OCI-LY3 (cell line): Measurements from ENCODE around the gene SNRPF.

Experiments
- H2AFZ ChIP-seq: fragments of 200-600, 300-600 bp; shearing (Covaris generic); 2 replicates; pipeline ENCODE4 v1.6.0; 2014; ENCODE audit warnings: antibody characterized with exemption, low read depth, low read length
- H3K27ac ChIP-seq: fragments of 200-600, 300-600 bp; sonication (generic); 2 replicates; pipeline ENCODE4 v1.5.1; 2014; ENCODE audit warnings: mild to moderate bottlenecking, low read length, moderate library complexity, mixed read lengths
- H3K27me3 ChIP-seq: fragments of 200-600, 300-600 bp; sonication (generic); 2 replicates; pipeline ENCODE4 v1.6.1; 2014; ENCODE audit warnings: low read depth, low read length, mixed read lengths
- H3K36me3 ChIP-seq: fragments of 200-600, 300-600 bp; sonication (generic); replicated peaks from 2 replicates; pipeline ENCODE3; 2014; ENCODE audit warnings: low read depth, low read length, mixed read lengths
- H3K4me1 ChIP-seq: fragments of 300-600, 200-600 bp; sonication (generic); 2 replicates; pipeline ENCODE4 v1.6.1; 2014; ENCODE audit warnings: low read length, mixed read lengths
- H3K4me2 ChIP-seq: fragments of 200-600, 300-600 bp; sonication (generic); 2 replicates; pipeline ENCODE4 v1.6.1; 2014; ENCODE audit warnings: low read length, mixed read lengths
- H3K4me3 ChIP-seq: fragments of 300-600, 200-600 bp; sonication (generic); 2 replicates; pipeline ENCODE4 v1.5.1; 2014; ENCODE audit warnings: antibody characterized with exemption, mild to moderate bottlenecking, low read length, moderate library complexity
- H3K79me2 ChIP-seq: fragments of 300-600, 200-600 bp; shearing (Covaris generic); 2 replicates; pipeline ENCODE4 v1.6.1; 2014; ENCODE audit warnings: mild to moderate bottlenecking, low read length, mixed read lengths
- H3K9ac ChIP-seq: fragments of 300-600, 200-600 bp; shearing (Covaris generic); 2 replicates; pipeline ENCODE4 v1.6.0; 2014; ENCODE audit warnings: mild to moderate bottlenecking, low read length, moderate library complexity
- H3K9me3 ChIP-seq: fragments of 200-600, 300-600 bp; shearing (Covaris generic); 2 replicates; pipeline ENCODE4 v1.6.1; 2014; ENCODE audit warnings: low read length, mixed read lengths; ENCODE audit not compliant: insufficient read depth
- H4K20me1 ChIP-seq: fragments of 200-600, 300-600 bp; sonication (generic); 2 replicates; pipeline ENCODE4 v1.6.1; 2016; ENCODE audit warnings: low read length, mixed read lengths; ENCODE audit not compliant: insufficient read depth
- EZH2phosphoT487 ChIP-seq: fragments of 200-600 bp; shearing (Covaris generic); IDR thresholded peaks from 2 replicates; pipeline ENCODE4 v1.6.1; 2018; ENCODE audit warnings: antibody characterized with exemption, mixed run types, low read depth
- TF ChIP-seq, protein P1 (sequence below): fragments of 200-600, 300-600 bp; sonication (generic); IDR thresholded peaks from 2 replicates; pipeline ENCODE4 v1.5.1; 2014; ENCODE audit warnings: antibody characterized with exemption, low read length, low read depth

The SNRPF gene

DNA sequence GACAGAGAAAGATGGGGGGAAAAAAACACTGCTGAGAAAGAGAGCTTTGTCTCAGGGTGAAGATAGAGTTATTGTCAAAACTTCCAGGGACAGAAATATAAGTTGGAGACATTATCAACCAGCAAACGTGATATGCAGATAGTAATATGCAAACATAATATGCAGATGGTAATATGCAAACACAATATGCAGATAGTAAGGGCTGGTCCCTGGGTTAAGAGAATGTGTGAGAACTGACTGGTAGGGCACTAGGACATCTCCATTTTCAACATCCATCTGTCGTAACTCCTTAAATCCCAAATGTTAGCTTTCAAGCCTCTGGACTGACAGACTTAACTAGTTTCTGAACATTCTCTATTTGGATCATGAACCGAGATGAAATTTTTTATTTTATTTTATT is 32.2 kb downstream of the SNRPF start:
- no peaks in the 10 kb centered on the region for H3K4me1 ChIP-seq
- H3K79me2 ChIP-seq, result no peaks in the 10 kb centered on the region
- H3K9me3 ChIP-seq, result no peaks in the 10 kb centered on the region
- H3K4me3 ChIP-seq, result no peak overlapping the region
- H3K27me3 ChIP-seq, result no peaks in the 10 kb centered on the region
- H3K36me3 ChIP-seq, result no peaks in the 10 kb centered on the region
- H3K9ac ChIP-seq, result no peak overlapping the region
- no peak overlapping the region for H2AFZ ChIP-seq
- TF ChIP-seq EZH2phosphoT487, result no peak
- TF ChIP-seq, protein P1, sequence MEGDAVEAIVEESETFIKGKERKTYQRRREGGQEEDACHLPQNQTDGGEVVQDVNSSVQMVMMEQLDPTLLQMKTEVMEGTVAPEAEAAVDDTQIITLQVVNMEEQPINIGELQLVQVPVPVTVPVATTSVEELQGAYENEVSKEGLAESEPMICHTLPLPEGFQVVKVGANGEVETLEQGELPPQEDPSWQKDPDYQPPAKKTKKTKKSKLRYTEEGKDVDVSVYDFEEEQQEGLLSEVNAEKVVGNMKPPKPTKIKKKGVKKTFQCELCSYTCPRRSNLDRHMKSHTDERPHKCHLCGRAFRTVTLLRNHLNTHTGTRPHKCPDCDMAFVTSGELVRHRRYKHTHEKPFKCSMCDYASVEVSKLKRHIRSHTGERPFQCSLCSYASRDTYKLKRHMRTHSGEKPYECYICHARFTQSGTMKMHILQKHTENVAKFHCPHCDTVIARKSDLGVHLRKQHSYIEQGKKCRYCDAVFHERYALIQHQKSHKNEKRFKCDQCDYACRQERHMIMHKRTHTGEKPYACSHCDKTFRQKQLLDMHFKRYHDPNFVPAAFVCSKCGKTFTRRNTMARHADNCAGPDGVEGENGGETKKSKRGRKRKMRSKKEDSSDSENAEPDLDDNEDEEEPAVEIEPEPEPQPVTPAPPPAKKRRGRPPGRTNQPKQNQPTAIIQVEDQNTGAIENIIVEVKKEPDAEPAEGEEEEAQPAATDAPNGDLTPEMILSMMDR, result no peak
- no peak overlapping the region for H3K27ac ChIP-seq
- no peak overlapping the region for H3K4me2 ChIP-seq
- H4K20me1 ChIP-seq, result no peaks in the 10 kb centered on the region

DNA sequence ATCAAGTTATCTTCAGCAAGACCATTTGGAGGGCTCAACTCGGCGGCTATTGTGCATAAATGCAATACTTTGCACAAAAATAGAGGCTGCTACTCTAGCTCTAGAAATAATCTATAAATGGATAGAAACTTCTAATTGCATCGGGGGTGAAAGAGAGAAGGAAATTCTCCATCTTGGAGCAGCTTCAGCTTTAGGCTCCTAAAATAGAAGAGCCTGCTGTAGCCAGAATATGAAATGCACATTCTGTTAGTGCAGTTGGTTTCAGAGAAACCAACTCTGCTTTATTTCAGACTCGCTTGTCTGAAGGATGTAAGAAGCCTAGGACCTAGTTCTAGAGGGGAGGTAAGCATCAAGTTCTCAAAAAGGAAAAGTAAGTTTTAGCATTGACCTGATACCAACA is 38.1 kb downstream of the SNRPF start:
- H3K27me3 ChIP-seq, result peaks cover 7% of the 10 kb centered on the region; the same call in 1 of the 2 replicates
- no peak for TF ChIP-seq EZH2phosphoT487
- TF ChIP-seq, protein P1, result no peak
- no peaks in the 10 kb centered on the region for H3K36me3 ChIP-seq
- no peaks in the 10 kb centered on the region for H3K79me2 ChIP-seq
- H3K27ac ChIP-seq, result no peak overlapping the region
- H2AFZ ChIP-seq, result no peak overlapping the region
- H3K9me3 ChIP-seq, result no peaks in the 10 kb centered on the region
- H4K20me1 ChIP-seq, result no peaks in the 10 kb centered on the region
- H3K9ac ChIP-seq, result no peak overlapping the region
- no peaks in the 10 kb centered on the region for H3K4me1 ChIP-seq
- H3K4me3 ChIP-seq, result no peak overlapping the region
- H3K4me2 ChIP-seq, result no peak overlapping the region

DNA sequence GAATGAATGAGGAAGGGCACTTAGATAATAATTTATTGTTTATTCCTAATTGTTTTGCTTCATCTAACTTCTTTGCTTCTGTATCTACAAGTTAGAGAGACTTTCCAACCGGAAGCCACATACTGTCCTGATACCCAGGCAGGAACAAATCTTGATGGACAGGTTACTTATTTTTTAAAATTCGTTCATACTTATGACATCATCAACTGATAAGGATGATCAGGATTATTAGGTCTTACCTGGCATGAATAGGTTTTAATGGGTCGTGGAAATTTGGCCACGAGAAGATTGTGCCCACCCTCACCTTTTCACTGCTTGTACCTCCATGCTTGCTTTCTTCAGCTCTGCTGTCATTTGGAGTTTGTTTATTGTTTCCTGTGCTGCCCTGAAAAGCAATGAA is 39.3 kb downstream of the SNRPF start:
- Histone ChIP-seq H4K20me1 (no peaks in the 10 kb centered on the region), H3K4me2 (no peak overlapping the region), H3K27ac (no peak overlapping the region), H3K4me3 (no peak overlapping the region), H3K4me1 (no peaks in the 10 kb centered on the region), H3K9ac (no peak overlapping the region), H2AFZ (no peak overlapping the region), H3K36me3 (no peaks in the 10 kb centered on the region), H3K9me3 (no peaks in the 10 kb centered on the region; the same call in 1 of the 2 replicates), H3K79me2 (no peaks in the 10 kb centered on the region), H3K27me3 (peaks cover 8% of the 10 kb centered on the region; the same call in 1 of the 2 replicates)
- TF ChIP-seq EZH2phosphoT487, result no peak
- TF ChIP-seq, protein P1, result no peak

DNA sequence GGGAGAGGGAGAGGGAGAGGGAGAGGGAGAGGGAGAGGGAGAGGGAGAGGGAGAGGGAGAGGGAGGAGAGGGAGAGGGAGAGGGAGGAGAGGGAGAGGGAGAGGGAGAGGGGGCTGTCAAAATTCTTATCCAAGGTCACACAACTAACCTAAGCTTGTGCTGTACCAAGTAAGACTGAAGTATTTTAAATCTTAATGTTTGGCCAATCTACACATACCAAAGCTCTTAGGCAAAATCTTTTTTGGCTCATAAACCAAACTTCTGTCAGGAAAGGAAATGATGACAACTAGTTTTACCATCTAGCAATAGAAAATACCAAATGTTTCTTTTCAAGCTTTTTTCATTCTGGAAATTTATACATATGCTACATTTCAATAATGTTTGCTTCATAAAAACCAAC is 49.8 kb downstream of the SNRPF start:
- no peak overlapping the region for H2AFZ ChIP-seq
- H3K4me2 ChIP-seq, result no peak overlapping the region
- no peaks in the 10 kb centered on the region for H3K36me3 ChIP-seq
- no peaks in the 10 kb centered on the region for H3K4me1 ChIP-seq
- no peaks in the 10 kb centered on the region for H3K9me3 ChIP-seq
- H3K9ac ChIP-seq, result no peak overlapping the region
- no peak overlapping the region for H3K4me3 ChIP-seq
- H3K27ac ChIP-seq, result no peak overlapping the region
- TF ChIP-seq, protein P1, result no peak
- TF ChIP-seq EZH2phosphoT487, result no peak
- no peaks in the 10 kb centered on the region; the same call in none of the 2 replicates for H3K27me3 ChIP-seq
- no peaks in the 10 kb centered on the region for H3K79me2 ChIP-seq
- H4K20me1 ChIP-seq, result no peaks in the 10 kb centered on the region
